Gastrocnemius medialis (tissue), 4 donors: ENCODE measurements around the gene TTC3.

ENCODE experiments used
- CTCF ChIP-seq, 5 experiments: fragments of 450-650 bp in 3 of 5; fragments of 200-600 bp in 2 of 5; sonication (generic) in 2 of 5; IDR thresholded peaks in 4 of 5; conservative IDR thresholded peaks in 1 of 5; 1 replicate in 4 of 5; 2 replicates in 1 of 5; pipeline ENCODE4 v1.5.1; 2016 to 2019; ENCODE audit warnings: antibody characterized with exemption in 5 of 5, mild to moderate bottlenecking in 3 of 5, moderate library complexity in 3 of 5
- POLR2A ChIP-seq, 2 donors: fragments of 450-650 bp; IDR thresholded peaks; one replicate each; pipeline ENCODE4 v1.6.1; 2017; ENCODE audit warnings: antibody characterized with exemption in 2 of 2, mild to moderate bottlenecking in 2 of 2, moderate library complexity in 2 of 2

GRCh38 chr21:37231249-37231645, 158.2 kb downstream of the TTC3 start:
- no peak for TF ChIP-seq CTCF (IDR thresholded peaks at IDR 0.05 in 4 of 5, conservative IDR thresholded peaks at IDR 0.05 in 1 of 5)
- no peak for TF ChIP-seq POLR2A (IDR thresholded peaks at IDR 0.05)
